ENCODE results near the gene IGF2BP3.
"Not testable (repeated sequence)": the region's sequence is repeated elsewhere in the genome, so short reads cannot be mapped to it uniquely, and the experiment has no call there.

IGF2BP3 gene

DNA sequence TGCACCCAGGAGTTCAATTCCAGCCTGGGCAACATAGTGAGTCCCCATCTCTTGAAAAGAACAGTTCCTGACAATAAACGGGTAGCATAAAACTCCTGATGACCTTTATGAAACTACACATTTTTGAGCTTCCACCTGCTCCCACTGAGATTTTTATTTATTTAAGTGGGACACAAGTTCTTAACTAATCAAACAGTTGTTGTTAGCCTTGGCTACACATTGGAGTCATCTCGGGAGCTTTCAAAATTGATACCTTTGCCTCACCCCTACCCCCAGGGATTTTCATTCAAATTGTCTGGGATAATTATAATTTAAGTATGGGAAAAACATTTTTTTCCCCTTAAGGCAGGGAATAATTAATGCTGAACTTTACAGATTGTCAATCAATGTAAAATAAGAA, 131.9 kb downstream of the IGF2BP3 start:
- no peak for DNase-seq (ENCODE audit: low spot score)

DNA sequence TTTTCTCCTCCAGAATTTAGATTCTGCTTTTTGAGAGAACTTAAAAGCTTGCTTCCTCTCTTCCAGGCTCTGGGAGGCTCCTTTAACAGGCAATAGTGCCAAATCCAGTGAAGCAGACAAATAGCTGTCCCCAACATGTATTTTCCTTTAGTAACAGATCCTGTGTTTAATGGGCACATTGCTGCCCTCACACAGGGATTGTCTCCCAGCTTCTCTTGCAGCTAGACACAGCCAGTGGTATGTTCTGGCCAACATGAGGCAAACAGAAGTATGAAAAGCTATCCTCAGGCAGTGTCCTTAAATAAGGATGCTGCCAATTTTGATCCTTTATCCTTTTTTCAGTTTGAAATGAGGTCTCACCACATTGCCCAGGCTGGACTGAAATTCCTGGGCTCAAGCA, 132.9 kb downstream of the IGF2BP3 start:
- no peak for DNase-seq (ENCODE audit: low spot score)

DNA sequence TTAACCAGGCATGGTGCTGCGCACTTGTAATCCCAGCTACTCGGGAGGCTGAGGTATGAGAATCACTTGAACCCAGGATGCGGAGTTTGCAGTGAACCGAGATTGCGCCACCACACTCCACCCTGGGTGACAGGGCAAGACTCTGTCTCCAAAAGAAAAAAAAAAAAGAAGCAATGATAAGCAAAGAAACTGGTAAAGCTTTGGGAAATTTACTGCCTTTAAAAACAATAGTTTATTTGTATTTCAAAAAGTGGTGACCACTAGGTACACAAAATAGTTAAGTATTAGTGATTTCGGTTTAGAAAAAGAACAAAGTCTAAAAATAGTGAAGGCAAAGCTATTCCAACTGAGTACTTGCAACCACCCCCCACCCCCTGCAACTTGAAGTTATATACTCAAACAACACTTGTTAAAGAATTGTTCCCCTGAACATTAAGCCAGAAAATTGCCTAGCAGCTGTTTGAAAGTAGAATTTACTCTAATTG, 133.4 kb downstream of the IGF2BP3 start:
- no peak for DNase-seq (ENCODE audit: low spot score)

DNA sequence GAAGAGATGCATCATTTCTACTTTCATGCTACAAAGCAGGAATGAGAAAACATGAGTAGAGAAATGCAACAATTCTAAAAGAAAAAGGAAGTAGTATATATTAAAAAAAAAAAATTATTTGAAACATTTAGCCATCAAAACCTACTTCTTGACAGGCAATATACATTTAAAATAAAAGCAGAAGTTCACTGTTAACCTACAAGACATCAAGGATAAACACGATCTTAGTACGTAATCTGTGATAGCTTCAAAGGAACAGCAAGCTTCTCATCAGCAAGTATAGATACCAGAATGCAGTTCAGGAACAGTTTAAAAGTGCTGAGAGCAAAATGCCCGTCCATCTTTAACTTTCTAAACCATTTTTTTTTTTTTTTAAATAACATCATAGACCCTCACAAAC, 134.2 kb downstream of the IGF2BP3 start:
- no peak for DNase-seq (ENCODE audit: low spot score)

DNA sequence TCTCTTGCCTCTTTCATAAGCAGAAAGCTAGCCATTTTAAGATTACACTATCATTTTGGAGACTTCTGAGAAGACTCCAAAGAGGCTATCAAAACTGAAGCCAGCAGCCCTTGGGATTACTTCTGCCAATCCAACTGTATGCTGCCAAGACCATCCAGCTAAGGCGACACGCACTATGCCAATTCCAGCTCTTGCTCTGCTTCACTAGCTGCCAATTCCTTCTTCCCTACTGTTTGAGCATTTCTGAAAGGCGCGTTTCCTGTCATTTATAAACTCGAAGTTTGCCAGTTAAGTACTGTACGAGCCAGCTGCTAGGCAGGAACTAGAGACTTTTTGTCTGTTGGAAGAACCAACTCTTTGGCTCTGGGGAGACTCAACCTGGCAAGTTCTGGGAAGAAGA, 134.7 kb downstream of the IGF2BP3 start:
- DNase-seq (ENCODE audit: low spot score) = peak; percentile 66

GRCh38 chr7:23335136-23335535, 135.2 kb downstream of the IGF2BP3 start:
- no peak for DNase-seq (ENCODE audit: low spot score)

DNA sequence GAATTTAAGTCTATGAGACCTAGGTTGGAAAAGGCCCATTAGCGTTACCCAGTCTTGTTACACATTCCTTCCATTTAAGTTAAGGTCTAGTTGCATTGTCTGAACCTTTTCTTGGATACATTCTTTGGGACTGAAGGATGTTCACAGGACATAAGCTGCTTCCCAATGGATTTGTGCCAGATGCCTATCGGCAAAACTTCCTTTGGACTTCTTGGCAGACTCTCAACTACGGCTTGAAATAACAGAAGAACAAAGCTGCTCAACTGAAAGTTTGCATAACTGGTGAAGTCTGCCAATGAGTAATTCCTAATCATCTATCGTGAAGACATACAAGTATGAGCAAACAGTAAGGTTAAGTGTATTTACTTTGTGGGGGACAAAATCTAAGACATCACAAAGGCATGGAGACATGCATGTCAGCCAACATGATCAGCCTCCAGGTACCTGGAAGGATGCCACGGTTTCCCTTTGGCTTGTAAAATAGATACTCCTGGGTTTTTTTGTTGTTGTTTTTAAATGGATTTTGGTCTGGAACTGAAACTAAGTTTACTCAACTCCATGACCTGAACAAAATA, 135.7 kb downstream of the IGF2BP3 start:
- no peak for DNase-seq (ENCODE audit: low spot score)

- no peak for DNase-seq (ENCODE audit: low spot score)
These were observed 136.5 kb downstream of the IGF2BP3 start for GRCh38 chr7:23333671-23334246.

DNA sequence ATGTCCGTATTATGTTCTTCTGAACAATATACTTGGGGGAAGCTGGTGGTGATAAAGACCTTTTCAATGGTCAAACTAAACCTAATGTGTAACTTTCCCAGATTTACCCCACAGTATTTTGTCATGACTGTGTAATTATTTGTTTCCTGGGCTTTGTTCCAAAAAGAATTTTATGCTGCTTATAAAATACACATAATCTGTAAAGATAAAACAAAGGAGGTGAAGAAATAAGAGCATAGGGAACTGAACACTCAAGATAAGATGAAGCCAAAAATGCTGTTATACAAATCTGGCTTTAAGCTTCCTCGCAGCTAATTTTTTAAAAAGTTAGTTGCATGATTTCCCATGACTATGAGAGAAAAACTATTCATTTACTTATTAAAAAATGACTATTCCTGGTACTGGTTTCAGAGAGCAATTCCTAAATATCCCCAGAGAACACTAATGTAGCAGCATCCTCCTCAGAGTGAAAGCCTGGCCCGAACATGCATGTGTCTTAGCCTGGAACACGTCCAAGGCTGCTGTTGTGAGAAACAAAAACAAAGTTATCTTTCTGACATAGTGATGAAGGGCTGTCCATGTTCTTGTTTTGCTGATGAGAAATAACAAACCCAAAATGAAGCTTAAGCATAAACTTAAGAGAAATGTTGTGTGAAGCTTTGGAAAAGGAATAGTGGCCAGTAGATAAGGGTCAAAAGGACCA, 137.2 kb downstream of the IGF2BP3 start:
- DNase-seq (ENCODE audit: low spot score) = no peak

DNA sequence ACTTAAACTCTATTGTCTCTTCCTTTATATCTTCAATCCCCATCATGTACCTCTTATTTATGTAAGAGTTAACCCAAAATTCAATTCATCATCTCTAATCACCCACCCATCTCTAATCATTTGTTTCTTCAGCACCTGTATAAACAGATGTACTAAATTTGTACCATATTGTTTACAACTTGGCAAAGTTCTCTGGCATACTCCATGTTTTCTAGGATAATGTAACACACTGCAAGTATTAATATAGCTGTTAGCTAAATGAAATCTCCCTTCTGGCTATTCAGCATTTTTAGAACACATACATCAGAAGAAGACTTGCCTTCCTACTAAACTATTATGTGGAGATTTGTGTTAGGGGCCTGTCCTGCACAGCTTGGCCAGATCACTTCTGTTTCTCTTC, 138.1 kb downstream of the IGF2BP3 start:
- no peak for DNase-seq (ENCODE audit: low spot score)

DNA sequence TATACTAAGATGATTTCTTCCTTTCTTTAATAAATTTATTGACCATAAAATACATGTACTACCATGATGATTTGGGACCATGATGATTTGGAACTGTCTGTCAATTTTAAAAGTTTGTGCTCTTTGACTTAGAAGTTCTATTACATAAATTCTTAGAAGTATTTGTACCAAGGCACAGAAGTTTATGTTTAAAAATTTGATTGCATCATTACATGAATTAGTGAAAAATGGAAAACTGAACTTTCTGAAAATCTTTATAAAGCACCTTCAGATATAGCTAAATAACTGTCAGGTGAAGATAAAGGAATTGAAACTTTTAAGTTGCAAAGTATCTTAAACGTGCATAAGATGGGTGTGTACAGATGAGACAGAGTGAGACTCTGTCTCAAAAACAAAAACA, 139.2 kb downstream of the IGF2BP3 start:
- no peak for DNase-seq (ENCODE audit: low spot score)

- no peak for DNase-seq (ENCODE audit: low spot score)
These were observed 154.9 kb downstream of the IGF2BP3 start for GRCh38 chr7:23315366-23315765.

DNA sequence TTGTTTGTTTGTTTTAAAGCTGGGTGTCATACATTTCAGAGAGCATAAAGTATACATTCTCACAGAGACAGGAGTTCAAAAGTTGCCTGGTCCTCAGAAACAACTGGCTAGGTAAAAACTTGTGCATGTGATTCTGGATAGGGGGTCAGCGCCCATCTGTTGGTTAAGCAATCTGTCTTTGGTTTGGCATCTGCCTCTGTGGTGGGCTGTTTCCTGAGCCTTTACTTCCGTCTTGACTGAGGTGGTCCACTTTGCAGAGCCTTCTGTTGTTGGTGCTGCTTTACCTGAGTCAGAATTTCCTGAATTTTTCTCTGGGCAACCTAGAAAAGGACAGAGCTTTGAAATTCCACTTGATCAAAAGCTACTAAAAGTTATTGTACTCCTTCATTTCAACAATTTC, 158.2 kb downstream of the IGF2BP3 start:
- DNase-seq (ENCODE audit: low spot score) = not testable (repeated sequence)

DNA sequence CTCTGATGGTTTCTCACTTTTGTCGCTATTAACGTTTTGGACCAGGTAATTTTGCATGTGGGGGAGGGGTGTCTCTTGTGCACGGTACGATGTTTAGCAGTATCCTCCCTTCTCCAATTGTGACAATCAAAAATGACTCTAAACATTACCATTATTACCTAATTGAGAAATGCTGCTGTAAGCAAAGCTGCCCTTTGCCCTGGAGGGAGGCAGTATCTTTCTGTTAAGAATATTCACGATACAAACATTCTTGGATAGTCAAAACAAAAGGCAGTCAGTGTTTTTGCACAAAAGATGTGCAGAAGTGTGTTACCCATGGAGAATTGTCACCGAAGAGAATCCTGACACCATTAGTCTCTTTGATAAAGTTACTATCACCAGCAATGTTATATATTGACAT, 161.5 kb downstream of the IGF2BP3 start:
- DNase-seq (ENCODE audit: low spot score) = no peak

- no peak for DNase-seq (ENCODE audit: low spot score)
These were observed 163.3 kb downstream of the IGF2BP3 start for GRCh38 chr7:23306936-23307521.

DNA sequence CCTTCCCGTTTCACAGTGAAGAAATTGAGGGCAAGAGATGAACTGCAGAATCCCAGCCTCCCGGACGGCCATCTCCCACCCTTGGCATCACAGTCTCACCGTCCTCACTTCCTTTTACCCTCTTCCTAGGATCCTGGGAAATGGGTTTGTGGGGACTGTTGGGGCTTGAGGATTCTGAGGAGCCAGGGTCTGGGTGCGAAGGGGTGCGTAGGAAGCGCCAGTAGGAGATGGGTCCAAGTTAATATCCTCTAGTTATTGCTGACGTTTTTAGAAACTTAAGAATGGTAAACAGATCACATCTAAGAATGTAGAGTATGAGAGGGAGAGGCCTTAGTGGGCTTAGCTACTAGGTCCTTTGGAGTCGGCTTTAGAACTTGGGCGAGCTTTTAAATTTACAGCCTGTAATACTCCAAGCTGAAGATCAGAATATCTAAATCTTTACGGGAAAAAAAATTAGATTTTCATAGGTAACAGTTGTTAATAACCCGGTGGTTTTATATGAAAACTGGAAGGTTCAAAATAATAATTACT, 170.5 kb downstream of the IGF2BP3 start:
- no peak for DNase-seq (ENCODE audit: low spot score)

- peak; percentile 96 for DNase-seq (ENCODE audit: low spot score)
These were observed 171.2 kb downstream of the IGF2BP3 start, which contains the start of gene MALSU1 for GRCh38 chr7:23298885-23299769. MALSU1 (plus strand) TSS chr7:23299339; CDS start chr7:23299353, 14 bp downstream.

- DNase-seq (ENCODE audit: low spot score) = peak; percentile 54
These were observed 172.0 kb downstream of the IGF2BP3 start for GRCh38 chr7:23298141-23298881.

DNA sequence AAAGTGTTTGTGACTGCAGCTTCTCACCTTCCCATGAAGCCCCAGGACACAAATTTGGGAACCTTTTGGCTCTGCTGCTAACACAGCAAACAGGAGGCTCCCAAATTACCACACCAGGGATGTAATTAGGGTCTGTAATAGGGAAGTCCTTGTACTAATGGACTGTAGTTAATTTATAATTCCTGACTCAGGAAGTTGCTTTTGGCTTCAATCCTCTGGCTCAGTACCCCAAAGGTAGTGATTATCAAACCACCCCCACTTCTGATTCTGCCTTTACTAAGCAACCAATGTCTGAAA, 174.9 kb downstream of the IGF2BP3 start:
- no peak for DNase-seq (ENCODE audit: low spot score)

GRCh38 chr7:23294549-23295400, 175.5 kb downstream of the IGF2BP3 start:
- DNase-seq (ENCODE audit: low spot score) = no peak
